HEK293 (cell line): ENCODE measurements around the gene MIS12.
A peak's percentile ranks its signal among the peaks of the same experiment; 100 is the strongest.

Experiments used
- CTCF ChIA-PET: fragments of 350-600 bp; formaldehyde crosslinking; extraction: SDS; loops from one replicate; lab custom pipeline; 2021; ENCODE audit warnings: antibody characterized with exemption; lab: Yijun Ruan, JAX
- POLR2A ChIA-PET: fragments of 300-600 bp; formaldehyde crosslinking; extraction: SDS; loops from one replicate; lab custom pipeline; 2020; ENCODE audit warnings: antibody characterized with exemption, inconsistent platforms; lab: Yijun Ruan, JAX
- H3K27ac ChIP-seq: fragments of 200-500 bp; sonication (Bioruptor generic); 2 replicates; pipeline ENCODE4 v1.5.1; 2014; ENCODE audit warnings: low read depth, low read length, control low read depth, inconsistent platforms; ENCODE audit errors: extremely low read depth
- H3K36me3 ChIP-seq, 2 experiments: fragments of 200-500 bp in 1 of 2; sonication (Bioruptor generic) in 1 of 2; 1 replicate in 1 of 2; 2 replicates in 1 of 2; pipeline ENCODE4 v1.5.1; 2014 to 2017; ENCODE audit warnings: inconsistent platforms in 2 of 2, low read length in 2 of 2; ENCODE audit not compliant: control insufficient read depth in 2 of 2, insufficient read depth in 1 of 2
- H3K4me1 ChIP-seq: fragments of 200-500 bp; sonication (Bioruptor generic); 2 replicates; pipeline ENCODE4 v1.5.1; 2014; ENCODE audit warnings: mild to moderate bottlenecking, low read length, inconsistent platforms; ENCODE audit not compliant: control insufficient read depth, insufficient read depth
- H3K4me3 ChIP-seq: 2 replicates; pipeline ENCODE4 v1.5.1; 2011; ENCODE audit warnings: low read depth, mild to moderate bottlenecking, control low read depth, low read length, moderate library complexity
- H3K9me3 ChIP-seq: fragments of 200-500 bp; sonication (Bioruptor generic); 2 replicates; pipeline ENCODE4 v1.5.1; 2014; ENCODE audit warnings: low read depth, low read length, inconsistent platforms; ENCODE audit not compliant: control insufficient read depth, insufficient read depth
- HOXA7 ChIP-seq: sonication (generic); formaldehyde crosslinking; IDR thresholded peaks from 2 replicates; pipeline ENCODE4 v1.8.1; 2022; ENCODE audit warnings: missing genetic modification reagents, borderline replicate concordance
- HOXD13 ChIP-seq: sonication (generic); formaldehyde crosslinking; IDR thresholded peaks from 2 replicates; pipeline ENCODE4 v1.8.0; 2022; ENCODE audit warnings: missing genetic modification reagents, borderline replicate concordance
- KLF16 ChIP-seq: fragments of 450-650 bp; formaldehyde crosslinking; IDR thresholded peaks from 2 replicates; pipeline ENCODE4 v1.5.1; 2017; ENCODE audit warnings: missing biosample characterization, missing genetic modification characterization
- KLF7 ChIP-seq: fragments of 450-650 bp; formaldehyde crosslinking; IDR thresholded peaks from 2 replicates; pipeline ENCODE4 v1.5.1; 2016; ENCODE audit warnings: missing biosample characterization, missing genetic modification characterization, borderline replicate concordance
- MEIS1 ChIP-seq: sonication (generic); formaldehyde crosslinking; IDR thresholded peaks from 2 replicates; pipeline ENCODE4 v1.8.1; 2022; ENCODE audit warnings: missing genetic modification reagents, mild to moderate bottlenecking, borderline replicate concordance
- SCRT1 ChIP-seq: fragments of 450-650 bp; formaldehyde crosslinking; IDR thresholded peaks from 2 replicates; pipeline ENCODE4 v1.5.1; 2016; ENCODE audit warnings: missing biosample characterization, missing genetic modification characterization, borderline replicate concordance
- SP7 ChIP-seq: fragments of 450-650 bp; formaldehyde crosslinking; IDR thresholded peaks from 2 replicates; pipeline ENCODE4 v1.5.1; 2016; ENCODE audit warnings: missing biosample characterization, missing genetic modification characterization
- YY2 ChIP-seq: fragments of 450-650 bp; formaldehyde crosslinking; IDR thresholded peaks from 2 replicates; pipeline ENCODE4 v1.5.1; 2016; ENCODE audit warnings: missing biosample characterization, missing genetic modification characterization
- ZEB2 ChIP-seq: fragments of 450-650 bp; formaldehyde crosslinking; IDR thresholded peaks from 2 replicates; pipeline ENCODE4 v1.5.1; 2016; ENCODE audit warnings: missing biosample characterization, missing genetic modification characterization
- ZNF133 ChIP-seq: fragments of 450-650 bp; formaldehyde crosslinking; IDR thresholded peaks from 2 replicates; pipeline ENCODE4 v1.5.1; 2016; ENCODE audit warnings: missing biosample characterization, missing genetic modification characterization
- ZNF169 ChIP-seq: fragments of 450-650 bp; formaldehyde crosslinking; IDR thresholded peaks from 2 replicates; pipeline ENCODE4 v1.5.1; 2016; ENCODE audit warnings: missing biosample characterization, missing genetic modification characterization
- ZNF175 ChIP-seq: fragments of 450-650 bp; formaldehyde crosslinking; IDR thresholded peaks from 2 replicates; pipeline ENCODE4 v1.5.1; 2016; ENCODE audit warnings: missing biosample characterization, missing genetic modification characterization
- ZNF19 ChIP-seq: fragments of 450-650 bp; formaldehyde crosslinking; IDR thresholded peaks from 2 replicates; pipeline ENCODE4; 2016; ENCODE audit warnings: missing biosample characterization, missing genetic modification characterization, low read depth
- ZNF266 ChIP-seq: fragments of 450-650 bp; formaldehyde crosslinking; IDR thresholded peaks from 2 replicates; pipeline ENCODE4 v1.5.1; 2016; ENCODE audit warnings: missing biosample characterization, missing genetic modification characterization, low read depth
- ZNF391 ChIP-seq: fragments of 450-650 bp; formaldehyde crosslinking; IDR thresholded peaks from 2 replicates; pipeline ENCODE4 v1.5.1; 2016; ENCODE audit warnings: low read depth, missing biosample characterization, missing genetic modification characterization, borderline replicate concordance
- ZNF394 ChIP-seq: fragments of 450-650 bp; formaldehyde crosslinking; IDR thresholded peaks from 2 replicates; pipeline ENCODE4 v1.5.1; 2016; ENCODE audit warnings: missing biosample characterization, missing genetic modification characterization, mild to moderate bottlenecking, moderate library complexity, borderline replicate concordance
- ZNF473 ChIP-seq: fragments of 450-650 bp; formaldehyde crosslinking; IDR thresholded peaks from 2 replicates; pipeline ENCODE4 v1.5.1; 2017; ENCODE audit warnings: missing biosample characterization, missing genetic modification characterization
- ZNF514 ChIP-seq: fragments of 450-650 bp; formaldehyde crosslinking; IDR thresholded peaks from 2 replicates; pipeline ENCODE4 v1.5.1; 2016; ENCODE audit warnings: missing biosample characterization, missing genetic modification characterization
- ZNF549 ChIP-seq: fragments of 450-650 bp; IDR thresholded peaks from 2 replicates; pipeline ENCODE4 v1.5.1; 2018; ENCODE audit warnings: missing biosample characterization, missing genetic modification characterization, mild to moderate bottlenecking, inconsistent platforms, moderate library complexity
- ZNF555 ChIP-seq: fragments of 450-650 bp; formaldehyde crosslinking; conservative IDR thresholded peaks from 2 replicates; pipeline ENCODE4 v1.5.1; 2017; ENCODE audit warnings: missing biosample characterization, mild to moderate bottlenecking, missing genetic modification characterization, inconsistent platforms
- ZNF585B ChIP-seq: fragments of 450-650 bp; formaldehyde crosslinking; IDR thresholded peaks from 2 replicates; pipeline ENCODE4 v1.5.1; 2016; ENCODE audit warnings: missing biosample characterization, missing genetic modification characterization
- TF ChIP-seq, protein P1 (sequence below): fragments of 450-650 bp; formaldehyde crosslinking; IDR thresholded peaks from 2 replicates; pipeline ENCODE4 v1.5.1; 2017; ENCODE audit warnings: missing biosample characterization, missing genetic modification characterization
- TF ChIP-seq, protein P2 (sequence below): fragments of 450-650 bp; formaldehyde crosslinking; IDR thresholded peaks from 2 replicates; pipeline ENCODE4 v1.5.1; 2017; ENCODE audit warnings: missing biosample characterization, missing genetic modification characterization
- TF ChIP-seq, protein P3 (sequence below): fragments of 450-650 bp; formaldehyde crosslinking; IDR thresholded peaks from 2 replicates; pipeline ENCODE4 v1.5.1; 2016; ENCODE audit warnings: missing biosample characterization, missing genetic modification characterization
- TF ChIP-seq, protein P4 (sequence below): fragments of 450-650 bp; formaldehyde crosslinking; IDR thresholded peaks from 2 replicates; pipeline ENCODE4 v1.5.1; 2016; ENCODE audit warnings: missing biosample characterization, missing genetic modification characterization
- TF ChIP-seq, protein P5 (sequence below): fragments of 450-650 bp; formaldehyde crosslinking; IDR thresholded peaks from 2 replicates; pipeline ENCODE4 v1.5.1; 2016; ENCODE audit warnings: missing biosample characterization, missing genetic modification characterization

The MIS12 gene

DNA sequence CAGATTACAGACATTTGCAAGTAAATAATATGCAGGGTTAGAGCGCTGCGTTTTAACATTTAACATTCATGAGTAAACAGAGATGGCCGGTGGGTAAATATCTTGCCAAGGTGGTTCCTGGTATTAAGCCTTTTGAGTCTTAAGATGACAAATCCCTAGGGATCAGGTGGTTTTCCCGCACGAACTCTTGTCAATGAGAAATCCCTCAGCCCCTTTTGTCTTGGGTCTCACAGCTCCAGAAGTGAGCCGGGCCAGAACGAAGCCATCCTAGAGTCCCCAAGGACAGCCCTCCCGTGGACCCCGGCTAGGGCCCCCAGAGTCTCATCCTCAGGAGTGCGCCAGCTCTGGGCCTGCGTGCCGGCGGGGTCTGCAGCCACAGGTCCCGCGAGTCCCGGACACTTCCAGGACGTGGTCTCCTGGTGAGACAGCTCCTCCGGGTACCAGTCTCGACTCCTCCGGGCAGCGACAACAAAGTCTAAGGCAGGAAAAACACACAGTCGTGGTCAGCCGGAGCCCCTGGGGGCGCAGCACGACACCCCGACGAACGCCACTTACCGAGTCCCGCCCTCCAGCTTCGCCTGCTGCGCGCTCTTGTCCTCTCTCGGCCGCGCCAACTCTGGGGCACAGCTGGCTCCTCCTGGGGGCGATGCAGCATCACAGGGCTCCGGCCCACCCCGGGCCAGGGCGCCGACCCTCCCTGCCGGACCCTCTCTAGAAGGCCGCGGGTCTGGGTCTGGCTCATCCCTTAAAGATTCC is 13.3 kb downstream of the MIS12 start:
- Histone ChIP-seq H3K27ac (no peak overlapping the region), H3K4me1 (peaks cover 3% of the 10 kb centered on the region; the same call in 1 of the 2 replicates), H3K36me3 (no peaks in the 10 kb centered on the region; a peak in 1 of 3 replicates), H3K9me3 (no peaks in the 10 kb centered on the region), H3K4me3 (no peak overlapping the region; the same call in 1 of the 2 replicates)
- ChIA-PET CTCF (interaction anchor here (0.6 to 1.6 kb wide), 4 partner anchors 18 to 715 kb away, joined by 3 to 7 read pairs (median 3); no protein-coding TSS in a partner anchor), POLR2A (interaction anchor here (0.8 to 8.3 kb wide), 5 partner anchors 8 to 28 kb away, joined by 3 to 73 read pairs (median 12); partner anchors contain the start of genes DERL2 and MIS12)
- TF ChIP-seq ZNF133 (tag by site-specific recombination), result no peak
- no peak for TF ChIP-seq ZNF169 (tag by site-specific recombination)
- no peak for TF ChIP-seq MEIS1
- no peak for TF ChIP-seq KLF7 (tag by site-specific recombination)
- TF ChIP-seq SCRT1 (tag by site-specific recombination), result no peak
- no peak for TF ChIP-seq YY2 (tag by site-specific recombination)
- TF ChIP-seq ZNF473 (tag by site-specific recombination), result no peak
- TF ChIP-seq HOXD13 (CRISPR knock-in tag), result no peak
- no peak for TF ChIP-seq ZEB2 (tag by site-specific recombination)
- TF ChIP-seq ZNF549, result no peak
- TF ChIP-seq ZNF394, result no peak
- no peak for TF ChIP-seq ZNF266 (tag by site-specific recombination)

DNA sequence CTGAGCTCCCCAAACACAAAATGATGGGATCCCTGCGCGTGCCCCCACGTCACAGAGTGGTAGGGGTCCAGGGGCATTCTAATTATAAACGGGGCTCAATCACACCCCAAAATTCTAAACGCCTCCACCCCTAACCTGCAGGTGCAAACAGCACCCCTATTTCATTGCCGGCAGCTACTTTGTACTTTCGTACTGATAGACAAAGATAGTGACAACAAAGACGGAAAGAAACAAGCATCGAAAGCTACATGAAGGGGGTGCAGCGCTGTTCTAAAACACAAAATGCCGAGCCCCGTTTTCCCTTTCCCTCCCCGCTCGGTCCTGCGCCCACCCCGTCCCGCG is 13.9 kb downstream of the MIS12 start:
- Histone ChIP-seq H3K4me3 (peak overlapping the region; percentile 60), H3K36me3 (no peaks in the 10 kb centered on the region; a peak in 1 of 3 replicates), H3K27ac (no peak overlapping the region), H3K9me3 (no peaks in the 10 kb centered on the region), H3K4me1 (peaks cover 3% of the 10 kb centered on the region; the same call in 1 of the 2 replicates)
- POLR2A ChIA-PET, result interaction anchor here (0.8 to 8.3 kb wide), 5 partner anchors 9 to 28 kb away, joined by 3 to 73 read pairs (median 12); partner anchors contain the start of genes DERL2 and MIS12
- CTCF ChIA-PET, result interaction anchor here (0.6 to 1.6 kb wide), 4 partner anchors 17 to 714 kb away, joined by 3 to 7 read pairs (median 3); no protein-coding TSS in a partner anchor
- TF ChIP-seq, protein P1, sequence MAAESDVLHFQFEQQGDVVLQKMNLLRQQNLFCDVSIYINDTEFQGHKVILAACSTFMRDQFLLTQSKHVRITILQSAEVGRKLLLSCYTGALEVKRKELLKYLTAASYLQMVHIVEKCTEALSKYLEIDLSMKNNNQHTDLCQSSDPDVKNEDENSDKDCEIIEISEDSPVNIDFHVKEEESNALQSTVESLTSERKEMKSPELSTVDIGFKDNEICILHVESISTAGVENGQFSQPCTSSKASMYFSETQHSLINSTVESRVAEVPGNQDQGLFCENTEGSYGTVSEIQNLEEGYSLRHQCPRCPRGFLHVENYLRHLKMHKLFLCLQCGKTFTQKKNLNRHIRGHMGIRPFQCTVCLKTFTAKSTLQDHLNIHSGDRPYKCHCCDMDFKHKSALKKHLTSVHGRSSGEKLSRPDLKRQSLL (tag by site-specific recombination), result no peak
- TF ChIP-seq, protein P2, sequence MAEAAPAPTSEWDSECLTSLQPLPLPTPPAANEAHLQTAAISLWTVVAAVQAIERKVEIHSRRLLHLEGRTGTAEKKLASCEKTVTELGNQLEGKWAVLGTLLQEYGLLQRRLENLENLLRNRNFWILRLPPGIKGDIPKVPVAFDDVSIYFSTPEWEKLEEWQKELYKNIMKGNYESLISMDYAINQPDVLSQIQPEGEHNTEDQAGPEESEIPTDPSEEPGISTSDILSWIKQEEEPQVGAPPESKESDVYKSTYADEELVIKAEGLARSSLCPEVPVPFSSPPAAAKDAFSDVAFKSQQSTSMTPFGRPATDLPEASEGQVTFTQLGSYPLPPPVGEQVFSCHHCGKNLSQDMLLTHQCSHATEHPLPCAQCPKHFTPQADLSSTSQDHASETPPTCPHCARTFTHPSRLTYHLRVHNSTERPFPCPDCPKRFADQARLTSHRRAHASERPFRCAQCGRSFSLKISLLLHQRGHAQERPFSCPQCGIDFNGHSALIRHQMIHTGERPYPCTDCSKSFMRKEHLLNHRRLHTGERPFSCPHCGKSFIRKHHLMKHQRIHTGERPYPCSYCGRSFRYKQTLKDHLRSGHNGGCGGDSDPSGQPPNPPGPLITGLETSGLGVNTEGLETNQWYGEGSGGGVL, result no peak
- TF ChIP-seq ZNF555 (tag by site-specific recombination), result no peak
- no peak for TF ChIP-seq ZNF585B (tag by site-specific recombination)
- TF ChIP-seq, protein P3, sequence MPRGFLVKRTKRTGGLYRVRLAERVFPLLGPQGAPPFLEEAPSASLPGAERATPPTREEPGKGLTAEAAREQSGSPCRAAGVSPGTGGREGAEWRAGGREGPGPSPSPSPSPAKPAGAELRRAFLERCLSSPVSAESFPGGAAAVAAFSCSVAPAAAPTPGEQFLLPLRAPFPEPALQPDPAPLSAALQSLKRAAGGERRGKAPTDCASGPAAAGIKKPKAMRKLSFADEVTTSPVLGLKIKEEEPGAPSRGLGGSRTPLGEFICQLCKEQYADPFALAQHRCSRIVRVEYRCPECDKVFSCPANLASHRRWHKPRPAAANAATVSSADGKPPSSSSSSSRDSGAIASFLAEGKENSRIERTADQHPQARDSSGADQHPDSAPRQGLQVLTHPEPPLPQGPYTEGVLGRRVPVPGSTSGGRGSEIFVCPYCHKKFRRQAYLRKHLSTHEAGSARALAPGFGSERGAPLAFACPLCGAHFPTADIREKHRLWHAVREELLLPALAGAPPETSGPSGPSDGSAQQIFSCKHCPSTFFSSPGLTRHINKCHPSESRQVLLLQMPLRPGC (tag by site-specific recombination), result no peak
- TF ChIP-seq, protein P4, sequence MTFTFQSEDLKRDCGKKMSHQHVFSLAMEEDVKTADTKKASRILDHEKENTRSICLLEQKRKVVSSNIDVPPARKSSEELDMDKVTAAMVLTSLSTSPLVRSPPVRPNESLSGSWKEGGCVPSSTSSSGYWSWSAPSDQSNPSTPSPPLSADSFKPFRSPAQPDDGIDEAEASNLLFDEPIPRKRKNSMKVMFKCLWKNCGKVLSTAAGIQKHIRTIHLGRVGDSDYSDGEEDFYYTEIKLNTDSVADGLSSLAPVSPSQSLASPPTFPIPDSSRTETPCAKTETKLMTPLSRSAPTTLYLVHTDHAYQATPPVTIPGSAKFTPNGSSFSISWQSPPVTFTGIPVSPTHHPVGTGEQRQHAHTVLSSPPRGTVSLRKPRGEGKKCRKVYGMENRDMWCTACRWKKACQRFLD (tag by site-specific recombination), result no peak
- TF ChIP-seq, protein P5, sequence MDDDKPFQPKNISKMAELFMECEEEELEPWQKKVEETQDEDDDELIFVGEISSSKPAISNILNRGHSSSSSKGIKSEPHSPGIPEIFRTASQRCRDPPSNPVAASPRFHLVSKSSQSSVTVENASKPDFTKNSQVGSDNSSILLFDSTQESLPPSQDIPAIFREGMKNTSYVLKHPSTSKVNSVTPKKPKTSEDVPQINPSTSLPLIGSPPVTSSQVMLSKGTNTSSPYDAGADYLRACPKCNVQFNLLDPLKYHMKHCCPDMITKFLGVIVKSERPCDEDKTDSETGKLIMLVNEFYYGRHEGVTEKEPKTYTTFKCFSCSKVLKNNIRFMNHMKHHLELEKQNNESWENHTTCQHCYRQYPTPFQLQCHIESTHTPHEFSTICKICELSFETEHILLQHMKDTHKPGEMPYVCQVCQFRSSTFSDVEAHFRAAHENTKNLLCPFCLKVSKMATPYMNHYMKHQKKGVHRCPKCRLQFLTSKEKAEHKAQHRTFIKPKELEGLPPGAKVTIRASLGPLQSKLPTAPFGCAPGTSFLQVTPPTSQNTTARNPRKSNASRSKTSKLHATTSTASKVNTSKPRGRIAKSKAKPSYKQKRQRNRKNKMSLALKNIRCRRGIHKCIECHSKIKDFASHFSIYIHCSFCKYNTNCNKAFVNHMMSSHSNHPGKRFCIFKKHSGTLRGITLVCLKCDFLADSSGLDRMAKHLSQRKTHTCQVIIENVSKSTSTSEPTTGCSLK (tag by site-specific recombination), result no peak
- no peak for TF ChIP-seq ZNF19
- TF ChIP-seq ZNF391, result no peak
- TF ChIP-seq YY2 (tag by site-specific recombination), result no peak
- no peak for TF ChIP-seq ZNF175
- no peak for TF ChIP-seq ZNF514
- no peak for TF ChIP-seq SP7 (tag by site-specific recombination)
- TF ChIP-seq HOXA7, result no peak
- TF ChIP-seq KLF16 (tag by site-specific recombination), result no peak
